ENCODE data around the gene IPPK. TPM values are rescaled to one million over a fixed set of nuclear protein-coding genes. Genes with fewer than 3 reads are reported as not detected.

IPPK gene
- total and polyA plus RNA-seq, 2 of the 8 experiments (the other 6 are each of a cell fraction or from before 2014, with no cell fraction given), result 10.5 to 13.6 TPM

GRCh38 chr9:92598382-92598781, 71.5 kb downstream of the IPPK start (continued):
- TF ChIP-seq SP1 (IDR thresholded peaks at IDR 0.05; ENCODE audit: low read depth, low read length), result no peak
- TF ChIP-seq, protein P1, sequence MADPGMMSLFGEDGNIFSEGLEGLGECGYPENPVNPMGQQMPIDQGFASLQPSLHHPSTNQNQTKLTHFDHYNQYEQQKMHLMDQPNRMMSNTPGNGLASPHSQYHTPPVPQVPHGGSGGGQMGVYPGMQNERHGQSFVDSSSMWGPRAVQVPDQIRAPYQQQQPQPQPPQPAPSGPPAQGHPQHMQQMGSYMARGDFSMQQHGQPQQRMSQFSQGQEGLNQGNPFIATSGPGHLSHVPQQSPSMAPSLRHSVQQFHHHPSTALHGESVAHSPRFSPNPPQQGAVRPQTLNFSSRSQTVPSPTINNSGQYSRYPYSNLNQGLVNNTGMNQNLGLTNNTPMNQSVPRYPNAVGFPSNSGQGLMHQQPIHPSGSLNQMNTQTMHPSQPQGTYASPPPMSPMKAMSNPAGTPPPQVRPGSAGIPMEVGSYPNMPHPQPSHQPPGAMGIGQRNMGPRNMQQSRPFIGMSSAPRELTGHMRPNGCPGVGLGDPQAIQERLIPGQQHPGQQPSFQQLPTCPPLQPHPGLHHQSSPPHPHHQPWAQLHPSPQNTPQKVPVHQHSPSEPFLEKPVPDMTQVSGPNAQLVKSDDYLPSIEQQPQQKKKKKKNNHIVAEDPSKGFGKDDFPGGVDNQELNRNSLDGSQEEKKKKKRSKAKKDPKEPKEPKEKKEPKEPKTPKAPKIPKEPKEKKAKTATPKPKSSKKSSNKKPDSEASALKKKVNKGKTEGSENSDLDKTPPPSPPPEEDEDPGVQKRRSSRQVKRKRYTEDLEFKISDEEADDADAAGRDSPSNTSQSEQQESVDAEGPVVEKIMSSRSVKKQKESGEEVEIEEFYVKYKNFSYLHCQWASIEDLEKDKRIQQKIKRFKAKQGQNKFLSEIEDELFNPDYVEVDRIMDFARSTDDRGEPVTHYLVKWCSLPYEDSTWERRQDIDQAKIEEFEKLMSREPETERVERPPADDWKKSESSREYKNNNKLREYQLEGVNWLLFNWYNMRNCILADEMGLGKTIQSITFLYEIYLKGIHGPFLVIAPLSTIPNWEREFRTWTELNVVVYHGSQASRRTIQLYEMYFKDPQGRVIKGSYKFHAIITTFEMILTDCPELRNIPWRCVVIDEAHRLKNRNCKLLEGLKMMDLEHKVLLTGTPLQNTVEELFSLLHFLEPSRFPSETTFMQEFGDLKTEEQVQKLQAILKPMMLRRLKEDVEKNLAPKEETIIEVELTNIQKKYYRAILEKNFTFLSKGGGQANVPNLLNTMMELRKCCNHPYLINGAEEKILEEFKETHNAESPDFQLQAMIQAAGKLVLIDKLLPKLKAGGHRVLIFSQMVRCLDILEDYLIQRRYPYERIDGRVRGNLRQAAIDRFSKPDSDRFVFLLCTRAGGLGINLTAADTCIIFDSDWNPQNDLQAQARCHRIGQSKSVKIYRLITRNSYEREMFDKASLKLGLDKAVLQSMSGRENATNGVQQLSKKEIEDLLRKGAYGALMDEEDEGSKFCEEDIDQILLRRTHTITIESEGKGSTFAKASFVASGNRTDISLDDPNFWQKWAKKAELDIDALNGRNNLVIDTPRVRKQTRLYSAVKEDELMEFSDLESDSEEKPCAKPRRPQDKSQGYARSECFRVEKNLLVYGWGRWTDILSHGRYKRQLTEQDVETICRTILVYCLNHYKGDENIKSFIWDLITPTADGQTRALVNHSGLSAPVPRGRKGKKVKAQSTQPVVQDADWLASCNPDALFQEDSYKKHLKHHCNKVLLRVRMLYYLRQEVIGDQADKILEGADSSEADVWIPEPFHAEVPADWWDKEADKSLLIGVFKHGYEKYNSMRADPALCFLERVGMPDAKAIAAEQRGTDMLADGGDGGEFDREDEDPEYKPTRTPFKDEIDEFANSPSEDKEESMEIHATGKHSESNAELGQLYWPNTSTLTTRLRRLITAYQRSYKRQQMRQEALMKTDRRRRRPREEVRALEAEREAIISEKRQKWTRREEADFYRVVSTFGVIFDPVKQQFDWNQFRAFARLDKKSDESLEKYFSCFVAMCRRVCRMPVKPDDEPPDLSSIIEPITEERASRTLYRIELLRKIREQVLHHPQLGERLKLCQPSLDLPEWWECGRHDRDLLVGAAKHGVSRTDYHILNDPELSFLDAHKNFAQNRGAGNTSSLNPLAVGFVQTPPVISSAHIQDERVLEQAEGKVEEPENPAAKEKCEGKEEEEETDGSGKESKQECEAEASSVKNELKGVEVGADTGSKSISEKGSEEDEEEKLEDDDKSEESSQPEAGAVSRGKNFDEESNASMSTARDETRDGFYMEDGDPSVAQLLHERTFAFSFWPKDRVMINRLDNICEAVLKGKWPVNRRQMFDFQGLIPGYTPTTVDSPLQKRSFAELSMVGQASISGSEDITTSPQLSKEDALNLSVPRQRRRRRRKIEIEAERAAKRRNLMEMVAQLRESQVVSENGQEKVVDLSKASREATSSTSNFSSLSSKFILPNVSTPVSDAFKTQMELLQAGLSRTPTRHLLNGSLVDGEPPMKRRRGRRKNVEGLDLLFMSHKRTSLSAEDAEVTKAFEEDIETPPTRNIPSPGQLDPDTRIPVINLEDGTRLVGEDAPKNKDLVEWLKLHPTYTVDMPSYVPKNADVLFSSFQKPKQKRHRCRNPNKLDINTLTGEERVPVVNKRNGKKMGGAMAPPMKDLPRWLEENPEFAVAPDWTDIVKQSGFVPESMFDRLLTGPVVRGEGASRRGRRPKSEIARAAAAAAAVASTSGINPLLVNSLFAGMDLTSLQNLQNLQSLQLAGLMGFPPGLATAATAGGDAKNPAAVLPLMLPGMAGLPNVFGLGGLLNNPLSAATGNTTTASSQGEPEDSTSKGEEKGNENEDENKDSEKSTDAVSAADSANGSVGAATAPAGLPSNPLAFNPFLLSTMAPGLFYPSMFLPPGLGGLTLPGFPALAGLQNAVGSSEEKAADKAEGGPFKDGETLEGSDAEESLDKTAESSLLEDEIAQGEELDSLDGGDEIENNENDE (IDR thresholded peaks at IDR 0.05; ENCODE audit: insufficient replicate concordance, low read length), result no peak
- TF ChIP-seq POLR2AphosphoS5 (IDR thresholded peaks at IDR 0.05; ENCODE audit: low read depth, low read length), result no peak
- no peak for TF ChIP-seq CBX8 (IDR thresholded peaks at IDR 0.05; ENCODE audit: borderline replicate concordance, low read depth, low read length)

All from H1 (cell line).